Measurements from ENCODE around the gene VSIG10L. TPM values are rescaled to one million over a fixed set of nuclear protein-coding genes. Genes with fewer than 3 reads are reported as not detected.

VSIG10L gene
- total RNA-seq, 2 donors from 2014 or later, result 0.78 to 1.3 TPM

DNA sequence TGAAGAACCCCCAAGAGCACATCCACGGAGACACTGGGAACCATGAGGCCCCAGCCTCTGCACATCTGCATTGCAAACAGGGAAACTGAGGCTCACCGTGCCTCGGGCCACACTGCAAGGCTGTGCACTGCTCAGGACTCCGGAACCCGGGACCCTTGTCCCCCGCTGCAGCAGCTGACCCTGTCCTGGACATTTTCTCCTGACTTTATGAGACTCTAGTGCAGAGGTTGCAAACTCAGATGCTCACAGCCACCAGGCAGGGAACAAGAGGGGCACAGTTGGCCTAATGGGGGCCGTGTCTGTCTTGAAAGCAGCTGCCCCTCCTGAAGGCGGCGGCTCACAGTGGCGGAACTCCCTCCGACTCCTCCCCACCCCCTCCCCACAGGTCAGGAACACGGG is 47.0 kb downstream of the VSIG10L start:
- TF ChIP-seq POLR2A (IDR thresholded peaks at IDR 0.05), result no peak
- TF ChIP-seq, protein P1, sequence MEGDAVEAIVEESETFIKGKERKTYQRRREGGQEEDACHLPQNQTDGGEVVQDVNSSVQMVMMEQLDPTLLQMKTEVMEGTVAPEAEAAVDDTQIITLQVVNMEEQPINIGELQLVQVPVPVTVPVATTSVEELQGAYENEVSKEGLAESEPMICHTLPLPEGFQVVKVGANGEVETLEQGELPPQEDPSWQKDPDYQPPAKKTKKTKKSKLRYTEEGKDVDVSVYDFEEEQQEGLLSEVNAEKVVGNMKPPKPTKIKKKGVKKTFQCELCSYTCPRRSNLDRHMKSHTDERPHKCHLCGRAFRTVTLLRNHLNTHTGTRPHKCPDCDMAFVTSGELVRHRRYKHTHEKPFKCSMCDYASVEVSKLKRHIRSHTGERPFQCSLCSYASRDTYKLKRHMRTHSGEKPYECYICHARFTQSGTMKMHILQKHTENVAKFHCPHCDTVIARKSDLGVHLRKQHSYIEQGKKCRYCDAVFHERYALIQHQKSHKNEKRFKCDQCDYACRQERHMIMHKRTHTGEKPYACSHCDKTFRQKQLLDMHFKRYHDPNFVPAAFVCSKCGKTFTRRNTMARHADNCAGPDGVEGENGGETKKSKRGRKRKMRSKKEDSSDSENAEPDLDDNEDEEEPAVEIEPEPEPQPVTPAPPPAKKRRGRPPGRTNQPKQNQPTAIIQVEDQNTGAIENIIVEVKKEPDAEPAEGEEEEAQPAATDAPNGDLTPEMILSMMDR (IDR thresholded peaks at IDR 0.05), result no peak
- Histone ChIP-seq H3K4me1 (no peaks in the 10 kb centered on the region), H3K4me3 (no peak overlapping the region), H3K9me3 (no peaks in the 10 kb centered on the region), H3K36me3 (replicated peaks in 1 of 2; ENCODE audit: insufficient read depth in 1 of 2, low read depth in 2 of 2) (no peaks in the 10 kb centered on the region), H3K27me3 (no peaks in the 10 kb centered on the region), H3K27ac (no peak overlapping the region)
- no peak for ATAC-seq
- no peak for DNase-seq
- intact Hi-C loops (cut with DNase I), result no loop called here
- WGBS, 2 donors, result 18 to 42% methylated on average over 6 to 12 of the region's 12 CpGs

DNA sequence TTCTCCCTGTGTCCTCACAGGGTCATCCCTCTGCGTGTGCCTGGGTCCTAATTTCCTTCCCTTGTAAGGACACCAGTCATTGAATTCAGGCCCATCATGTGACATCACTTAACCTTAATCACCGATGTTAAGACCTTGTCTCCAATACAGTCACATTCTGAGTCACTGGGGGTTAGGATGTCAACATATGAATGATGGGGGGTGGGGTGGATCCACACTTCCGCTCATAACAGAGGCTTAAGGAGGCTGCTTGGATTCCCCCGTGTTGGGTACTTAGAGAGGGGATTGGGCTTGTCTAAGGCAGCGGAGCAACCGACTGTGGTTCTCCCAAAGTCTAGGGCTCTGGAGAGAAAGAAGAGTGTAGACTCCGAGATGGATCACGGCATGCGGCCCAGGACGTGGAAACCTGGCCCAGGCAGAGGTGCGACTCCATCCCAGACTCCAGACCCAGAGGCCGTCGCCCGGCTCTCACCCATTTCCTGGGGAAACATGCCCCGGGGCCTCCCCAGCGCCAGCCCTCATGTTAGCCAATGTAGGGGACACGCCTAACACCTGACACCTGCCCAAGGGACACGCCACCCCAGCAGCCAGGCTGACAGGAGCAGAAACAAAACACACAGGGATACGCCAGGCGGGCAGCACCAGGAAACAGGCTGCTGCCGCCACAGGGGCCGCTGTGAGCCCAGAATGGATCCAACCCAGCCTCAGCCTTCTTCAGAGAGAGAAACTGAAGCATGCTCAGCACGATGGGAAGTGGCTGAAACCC is 47.5 kb downstream of the VSIG10L start:
- no peaks in the 10 kb centered on the region for H3K9me3 ChIP-seq
- H3K4me1 ChIP-seq, result no peaks in the 10 kb centered on the region
- no peak overlapping the region for H3K4me3 ChIP-seq
- no peaks in the 10 kb centered on the region for H3K36me3 ChIP-seq (replicated peaks in 1 of 2; ENCODE audit: insufficient read depth in 1 of 2, low read depth in 2 of 2)
- intact Hi-C loops (cut with DNase I), result no loop called here
- DNase-seq (no peak), ATAC-seq (no peak)
- TF ChIP-seq, protein P1 (IDR thresholded peaks at IDR 0.05), result no peak
- TF ChIP-seq POLR2A (IDR thresholded peaks at IDR 0.05), result no peak
- WGBS, 2 donors, result 45 to 56% methylated on average over 16 to 23 of the region's 23 CpGs
- no peak overlapping the region for H3K27ac ChIP-seq
- H3K27me3 ChIP-seq, result no peaks in the 10 kb centered on the region

DNA sequence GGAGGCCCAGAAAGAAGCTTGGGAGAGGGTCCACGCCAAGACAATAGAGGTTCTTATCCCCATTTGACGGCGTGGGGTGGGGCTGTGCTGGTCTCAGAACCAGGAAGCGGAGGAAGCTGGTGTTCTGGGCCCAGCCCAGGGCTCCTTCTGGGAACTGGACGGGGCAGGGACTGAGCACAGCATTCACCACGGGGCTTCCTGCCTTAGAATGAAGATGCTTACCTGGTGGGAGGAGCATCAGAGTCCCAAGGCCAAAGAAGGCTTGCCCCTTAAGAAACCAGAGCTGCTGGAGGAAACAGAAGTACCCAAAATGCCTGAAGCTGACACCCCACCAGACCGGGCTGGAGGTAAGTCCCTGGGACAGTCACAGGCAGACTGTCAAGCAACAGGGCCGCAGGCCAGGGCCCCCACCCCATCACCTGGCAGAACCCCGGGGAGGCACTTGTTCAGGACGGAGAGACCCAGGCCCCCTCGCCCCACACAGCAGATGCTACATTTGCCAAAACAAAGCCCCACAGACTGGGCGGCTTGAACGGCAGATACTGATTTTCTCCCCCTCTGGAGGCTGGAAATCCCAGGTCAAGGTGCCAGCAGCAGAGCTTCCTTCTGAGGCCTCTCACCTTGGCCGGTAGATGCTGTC is 48.2 kb downstream of the VSIG10L start:
- Histone ChIP-seq H3K4me1 (no peaks in the 10 kb centered on the region), H3K36me3 (replicated peaks in 1 of 2; ENCODE audit: insufficient read depth in 1 of 2, low read depth in 2 of 2) (no peaks in the 10 kb centered on the region), H3K9me3 (no peaks in the 10 kb centered on the region), H3K27ac (no peak overlapping the region), H3K4me3 (no peak overlapping the region), H3K27me3 (no peaks in the 10 kb centered on the region)
- TF ChIP-seq POLR2A (IDR thresholded peaks at IDR 0.05), result no peak
- TF ChIP-seq, protein P1 (IDR thresholded peaks at IDR 0.05), result no peak
- DNase-seq (no peak), ATAC-seq (no peak)
- intact Hi-C loops (cut with DNase I), result no loop called here
- WGBS, 2 donors, result 43 to 63% methylated on average over 8 to 13 of the region's 14 CpGs

DNA sequence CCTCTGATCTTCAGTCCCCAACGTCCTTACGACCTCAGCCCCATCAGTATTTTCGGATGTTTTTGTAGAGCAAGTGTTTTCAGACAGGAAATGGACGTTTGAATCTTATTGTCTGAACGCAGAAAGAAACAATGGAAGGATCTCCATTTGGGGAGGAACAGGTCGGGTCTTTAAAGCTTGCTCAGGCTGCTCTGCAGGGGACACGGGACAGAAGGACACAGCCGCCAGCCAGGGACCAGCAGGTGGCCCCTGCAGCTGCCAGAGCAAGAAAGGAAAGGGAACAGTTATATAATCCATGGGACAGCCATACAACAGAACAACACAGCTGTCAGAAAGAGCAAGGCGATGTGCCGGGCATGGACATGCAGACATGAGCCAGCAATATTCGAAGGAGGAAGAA is 49.0 kb downstream of the VSIG10L start:
- no peaks in the 10 kb centered on the region for H3K27me3 ChIP-seq
- ATAC-seq, result no peak
- TF ChIP-seq, protein P1 (IDR thresholded peaks at IDR 0.05), result no peak
- TF ChIP-seq POLR2A (IDR thresholded peaks at IDR 0.05), result no peak
- no peaks in the 10 kb centered on the region for H3K9me3 ChIP-seq
- no peaks in the 10 kb centered on the region for H3K36me3 ChIP-seq (replicated peaks in 1 of 2; ENCODE audit: insufficient read depth in 1 of 2, low read depth in 2 of 2)
- no peak for DNase-seq
- WGBS, 2 donors, result 14 to 18% methylated on average over 10 to 11 of the region's 11 CpGs
- H3K27ac ChIP-seq, result no peak overlapping the region
- H3K4me3 ChIP-seq, result no peak overlapping the region
- intact Hi-C loops (cut with DNase I), result no loop called here
- no peaks in the 10 kb centered on the region for H3K4me1 ChIP-seq

Measured in body of pancreas (tissue), 4 donors.